HFF-Myc (cell line): ENCODE results near the gene CADM1.
A peak's percentile ranks its signal among the peaks of the same experiment; 100 is the strongest.

Source experiments
- DNase-seq: peaks from one replicate; pipeline ENCODE4 v3.0.0-alpha.2; 2011; ENCODE audit warnings: low read depth; ENCODE audit errors: extremely low read depth
- H3K4me3 ChIP-seq: replicated peaks from 2 replicates; pipeline ENCODE4 v1.5.1; 2011; ENCODE audit warnings: low read depth, mild to moderate bottlenecking, control low read depth, low read length
- CTCF ChIP-seq: IDR thresholded peaks from 2 replicates; pipeline ENCODE4 v1.5.1; 2012; ENCODE audit warnings: mild to moderate bottlenecking, low read depth, low read length, control low read depth; ENCODE audit errors: missing control alignments

The CADM1 gene

GRCh38 chr11:115418081-115418480, 86.1 kb downstream of the CADM1 start:
- DNase-seq = no peak
- H3K4me3 ChIP-seq = no peak overlapping the region
- no peak for TF ChIP-seq CTCF

- H3K4me3 ChIP-seq = no peak overlapping the region
- DNase-seq = no peak
- no peak for TF ChIP-seq CTCF
Measured at GRCh38 chr11:115411120-115411519, 93.1 kb downstream of the CADM1 start.

GRCh38 chr11:115409691-115410220, 94.5 kb downstream of the CADM1 start:
- DNase-seq = peak; percentile 4
- H3K4me3 ChIP-seq = no peak overlapping the region
- TF ChIP-seq CTCF = no peak

- no peak for TF ChIP-seq CTCF
- no peak for DNase-seq
- H3K4me3 ChIP-seq = no peak overlapping the region
Measured at GRCh38 chr11:115409116-115409670, 95.0 kb downstream of the CADM1 start.

GRCh38 chr11:115408036-115408921, 95.9 kb downstream of the CADM1 start:
- TF ChIP-seq CTCF = no peak
- no peak overlapping the region for H3K4me3 ChIP-seq
- DNase-seq = no peak

- no peak for TF ChIP-seq CTCF
- no peak for DNase-seq
- H3K4me3 ChIP-seq = no peak overlapping the region
Measured at GRCh38 chr11:115407496-115407895, 96.7 kb downstream of the CADM1 start.
